ENCODE results near the gene AGMO. TPM values are rescaled to one million over a fixed set of nuclear protein-coding genes. Genes with fewer than 3 reads are reported as not detected.

AGMO gene
- total RNA-seq, 3 donors from 2014 or later, result 0.89 to 3.0 (median 1.3) TPM

- DNase-seq (no peak), ATAC-seq (no peak)
- peaks cover 5% of the 10 kb centered on the region for H3K9me3 ChIP-seq
- TF ChIP-seq, protein P1, sequence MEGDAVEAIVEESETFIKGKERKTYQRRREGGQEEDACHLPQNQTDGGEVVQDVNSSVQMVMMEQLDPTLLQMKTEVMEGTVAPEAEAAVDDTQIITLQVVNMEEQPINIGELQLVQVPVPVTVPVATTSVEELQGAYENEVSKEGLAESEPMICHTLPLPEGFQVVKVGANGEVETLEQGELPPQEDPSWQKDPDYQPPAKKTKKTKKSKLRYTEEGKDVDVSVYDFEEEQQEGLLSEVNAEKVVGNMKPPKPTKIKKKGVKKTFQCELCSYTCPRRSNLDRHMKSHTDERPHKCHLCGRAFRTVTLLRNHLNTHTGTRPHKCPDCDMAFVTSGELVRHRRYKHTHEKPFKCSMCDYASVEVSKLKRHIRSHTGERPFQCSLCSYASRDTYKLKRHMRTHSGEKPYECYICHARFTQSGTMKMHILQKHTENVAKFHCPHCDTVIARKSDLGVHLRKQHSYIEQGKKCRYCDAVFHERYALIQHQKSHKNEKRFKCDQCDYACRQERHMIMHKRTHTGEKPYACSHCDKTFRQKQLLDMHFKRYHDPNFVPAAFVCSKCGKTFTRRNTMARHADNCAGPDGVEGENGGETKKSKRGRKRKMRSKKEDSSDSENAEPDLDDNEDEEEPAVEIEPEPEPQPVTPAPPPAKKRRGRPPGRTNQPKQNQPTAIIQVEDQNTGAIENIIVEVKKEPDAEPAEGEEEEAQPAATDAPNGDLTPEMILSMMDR (IDR thresholded peaks at IDR 0.05), result no peak
- no peak overlapping the region for H3K4me3 ChIP-seq
- intact Hi-C loops (cut with DNase I, micrococcal nuclease), result no loop called here
- H3K36me3 ChIP-seq (ENCODE audit: low read depth), result no peaks in the 10 kb centered on the region
- no peaks in the 10 kb centered on the region for H3K4me1 ChIP-seq (ENCODE audit: low read depth)
Measured at GRCh38 chr7:15397922-15398760, 163.7 kb downstream of the AGMO start.

GRCh38 chr7:15397159-15397550 is 164.7 kb downstream of the AGMO start:
- H3K4me3 ChIP-seq, result no peak overlapping the region
- intact Hi-C loops (cut with DNase I, micrococcal nuclease), result no loop called here
- H3K36me3 ChIP-seq (ENCODE audit: low read depth), result no peaks in the 10 kb centered on the region
- ATAC-seq, result no peak
- no peak for DNase-seq
- H3K9me3 ChIP-seq, result peaks cover 5% of the 10 kb centered on the region
- TF ChIP-seq, protein P1 (IDR thresholded peaks at IDR 0.05), result no peak
- H3K4me1 ChIP-seq (ENCODE audit: low read depth), result no peaks in the 10 kb centered on the region

GRCh38 chr7:15396210-15397158 is 165.3 kb downstream of the AGMO start:
- DNase-seq, result no peak
- H3K36me3 ChIP-seq (ENCODE audit: low read depth), result no peaks in the 10 kb centered on the region
- intact Hi-C loops (cut with DNase I, micrococcal nuclease), result no loop called here
- H3K9me3 ChIP-seq, result peaks cover 5% of the 10 kb centered on the region
- TF ChIP-seq, protein P1 (IDR thresholded peaks at IDR 0.05), result no peak
- no peaks in the 10 kb centered on the region for H3K4me1 ChIP-seq (ENCODE audit: low read depth)
- ATAC-seq, result no peak
- H3K4me3 ChIP-seq, result no peak overlapping the region

- H3K4me3 ChIP-seq, result no peak overlapping the region
- H3K4me1 ChIP-seq (ENCODE audit: low read depth), result no peaks in the 10 kb centered on the region
- no peaks in the 10 kb centered on the region for H3K9me3 ChIP-seq
- no peaks in the 10 kb centered on the region for H3K36me3 ChIP-seq (ENCODE audit: low read depth)
- ATAC-seq (no peak), DNase-seq (no peak)
- TF ChIP-seq, protein P1 (IDR thresholded peaks at IDR 0.05), result no peak
- intact Hi-C loops (cut with DNase I, micrococcal nuclease), result no loop called here
Measured at GRCh38 chr7:15389073-15389472, 172.7 kb downstream of the AGMO start.

GRCh38 chr7:15378494-15379145 is 183.2 kb downstream of the AGMO start:
- no peaks in the 10 kb centered on the region for H3K9me3 ChIP-seq
- no peak for ATAC-seq
- H3K4me3 ChIP-seq, result no peak overlapping the region
- H3K36me3 ChIP-seq (ENCODE audit: low read depth), result no peaks in the 10 kb centered on the region
- no peaks in the 10 kb centered on the region for H3K4me1 ChIP-seq (ENCODE audit: low read depth)
- no peak for DNase-seq
- TF ChIP-seq, protein P1 (IDR thresholded peaks at IDR 0.05), result no peak
- intact Hi-C loops (cut with DNase I, micrococcal nuclease), result no loop called here

Data from mucosa of descending colon (tissue), 3 donors.